CD1c-positive myeloid dendritic cell (primary cell): ENCODE measurements around the gene MYO1H.
"Not testable (repeated sequence)": the region's sequence is repeated elsewhere in the genome, so short reads cannot be mapped to it uniquely, and the experiment has no call there.

ENCODE experiments used
- DNase-seq: peaks from one replicate; pipeline ENCODE4 v3.0.0-alpha.2; 2016; ENCODE audit errors: extremely low spot score

Gene MYO1H, protein sequence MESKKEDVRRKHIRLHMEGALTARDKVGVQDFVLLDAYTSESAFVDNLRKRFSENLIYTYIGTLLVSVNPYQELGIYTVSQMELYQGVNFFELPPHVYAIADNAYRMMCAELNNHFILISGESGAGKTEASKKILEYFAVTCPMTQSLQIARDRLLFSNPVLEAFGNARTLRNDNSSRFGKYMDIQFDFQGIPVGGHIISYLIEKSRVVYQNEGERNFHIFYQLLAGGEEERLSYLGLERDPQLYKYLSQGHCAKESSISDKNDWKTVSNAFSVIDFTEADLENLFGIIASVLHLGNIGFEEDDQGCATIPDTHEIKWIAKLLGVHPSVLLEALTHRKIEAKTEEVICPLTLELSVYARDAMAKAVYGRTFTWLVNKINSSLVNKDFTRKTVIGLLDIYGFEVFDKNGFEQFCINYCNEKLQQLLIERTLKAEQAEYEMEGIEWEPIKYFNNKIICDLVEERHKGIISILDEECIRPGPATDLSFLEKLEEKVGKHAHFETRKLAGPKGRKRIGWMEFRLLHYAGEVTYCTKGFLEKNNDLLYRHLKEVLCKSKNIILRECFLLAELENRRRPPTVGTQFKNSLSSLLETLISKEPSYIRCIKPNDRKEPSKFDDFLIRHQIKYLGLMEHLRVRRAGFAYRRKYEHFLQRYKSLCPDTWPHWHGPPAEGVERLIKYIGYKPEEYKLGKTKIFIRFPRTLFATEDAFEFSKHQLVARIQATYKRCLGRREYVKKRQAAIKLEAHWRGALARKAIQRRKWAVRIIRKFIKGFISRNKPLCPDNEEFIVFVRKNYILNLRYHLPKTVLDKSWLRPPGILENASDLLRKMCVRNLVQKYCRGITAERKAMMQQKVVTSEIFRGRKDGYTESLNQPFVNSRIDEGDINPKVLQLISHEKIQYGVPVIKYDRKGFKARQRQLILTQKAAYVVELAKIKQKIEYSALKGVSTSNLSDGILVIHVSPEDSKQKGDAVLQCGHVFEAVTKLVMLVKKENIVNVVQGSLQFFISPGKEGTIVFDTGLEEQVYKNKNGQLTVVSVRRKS

DNA sequence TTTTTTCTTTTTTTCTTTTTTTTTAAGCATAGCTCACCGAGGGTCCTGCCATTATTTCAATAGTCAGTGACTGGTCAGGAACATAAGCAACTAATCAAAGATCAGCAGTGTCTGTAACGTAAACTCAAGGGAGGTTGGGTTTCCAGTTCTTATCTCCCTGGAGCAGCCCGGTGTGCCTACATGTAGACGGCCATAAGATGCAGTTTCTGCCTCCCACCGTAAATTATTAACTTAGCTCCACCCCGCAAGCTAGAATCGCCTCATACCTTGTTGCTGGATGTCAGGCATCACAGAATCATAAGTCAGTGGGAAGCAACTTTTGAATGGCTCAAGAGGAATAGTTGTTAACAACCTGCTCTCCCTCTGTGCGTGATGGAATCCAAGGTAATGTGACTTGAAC lies at the start of gene MYO1H:
Gene MYO1H (plus strand): TSS at position 312 of the 400 bp plus-strand sequence. CDS start 61 bp downstream, at position 373.
- DNase-seq = no peak

DNA sequence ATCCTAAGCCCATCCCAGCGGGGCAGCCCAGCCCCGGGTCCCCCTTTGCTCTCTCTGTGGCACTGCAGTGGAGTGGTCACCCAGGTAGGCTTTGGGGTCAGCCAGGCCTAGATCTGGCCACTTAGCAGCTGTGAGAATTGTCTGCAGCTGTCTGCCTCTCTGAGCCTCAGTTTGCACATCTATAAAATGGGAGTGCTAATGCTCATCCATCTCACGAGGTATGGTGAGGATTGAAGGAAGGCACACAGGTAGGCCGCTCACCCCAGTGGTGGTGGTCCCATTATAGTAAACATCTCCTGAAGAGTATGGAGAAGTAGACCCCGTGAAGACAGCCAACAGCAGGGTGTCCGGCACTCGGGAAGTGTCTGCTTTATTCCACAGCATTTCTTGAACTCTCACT lies 47.9 kb upstream of the MYO1H start:
- no peak for DNase-seq

DNA sequence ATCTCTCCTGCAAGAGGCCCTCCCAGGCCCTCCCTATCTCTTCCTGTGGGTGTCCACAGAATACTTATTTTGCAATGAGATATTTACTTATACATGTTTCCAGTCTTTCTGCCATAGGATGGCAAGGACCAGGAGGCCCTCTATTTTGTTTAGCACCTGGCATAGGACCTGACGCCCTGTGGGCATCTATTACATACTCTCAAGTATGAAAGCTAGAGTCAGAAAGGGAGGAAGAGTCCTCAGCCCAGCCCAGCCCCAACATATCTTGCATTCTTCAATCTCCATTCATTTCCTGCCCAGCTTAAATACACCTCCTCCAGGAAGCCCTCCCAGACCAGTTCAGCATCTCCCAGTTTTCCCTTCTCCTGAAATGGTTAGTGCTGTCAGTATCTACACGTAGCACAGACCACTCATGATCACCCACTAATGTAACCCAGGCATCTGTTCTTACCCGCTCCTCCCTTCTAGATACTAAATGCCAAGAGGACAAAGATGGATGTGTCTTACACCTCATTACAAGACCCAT lies 46.0 kb upstream of the MYO1H start:
- DNase-seq = no peak

DNA sequence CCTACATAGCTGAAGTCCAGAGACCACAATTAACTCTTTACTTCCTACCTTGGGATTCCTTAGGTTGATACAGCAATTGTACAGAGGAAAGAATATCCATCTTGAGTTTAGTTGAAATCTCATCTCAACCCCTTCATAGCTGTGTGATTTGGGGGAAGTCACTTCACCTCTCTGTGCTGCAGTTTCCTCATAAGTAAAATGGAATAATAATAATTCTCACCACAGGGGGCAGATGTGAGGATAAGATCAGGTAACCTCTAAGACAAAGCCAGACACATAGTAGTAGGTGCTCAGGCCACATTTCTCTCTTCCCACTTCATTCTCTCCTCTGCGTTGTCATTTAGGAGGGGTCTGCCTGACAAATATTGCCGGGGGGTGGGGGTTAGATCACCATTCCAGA lies 45.3 kb upstream of the MYO1H start:
- DNase-seq = no peak

DNA sequence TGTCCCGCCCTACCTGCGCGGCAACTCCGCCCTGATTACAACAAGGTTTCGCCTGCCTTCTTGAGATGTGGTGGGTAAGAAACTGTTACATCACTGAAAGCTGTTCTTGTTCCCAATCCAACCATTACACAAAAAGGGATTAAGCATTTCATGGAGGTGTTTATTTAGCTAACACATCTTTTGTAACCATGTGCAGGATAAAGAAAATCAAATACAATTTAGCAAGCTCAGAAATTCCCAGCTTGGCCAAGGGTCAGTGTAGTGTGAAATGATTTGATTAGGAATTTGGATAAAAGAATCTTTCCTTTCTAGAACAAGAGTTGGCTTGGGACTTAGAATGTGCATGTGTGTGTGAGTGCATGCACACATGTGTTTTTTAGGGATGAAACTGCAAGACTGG lies 44.9 kb upstream of the MYO1H start:
- DNase-seq = no peak

DNA sequence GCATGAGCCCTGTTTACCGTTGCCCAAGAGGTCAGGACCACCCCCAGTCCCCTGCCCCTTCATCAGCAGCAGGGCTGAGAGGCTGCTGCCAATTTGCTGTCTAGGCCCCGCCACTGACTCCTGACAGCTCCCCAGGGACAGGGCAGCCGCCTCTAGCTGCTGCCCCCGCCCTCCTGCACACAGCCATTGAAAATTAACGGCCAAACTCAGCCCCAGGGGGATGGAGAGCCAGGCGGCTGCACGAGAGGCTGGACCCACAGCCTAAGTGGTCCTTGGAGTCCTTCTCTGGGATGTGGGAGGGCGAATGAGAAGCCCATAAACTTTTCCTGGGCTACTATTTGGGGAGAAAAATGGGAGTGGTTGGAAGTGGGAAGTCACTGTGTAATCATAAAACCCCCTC lies 43.2 kb upstream of the MYO1H start:
- DNase-seq = no peak

DNA sequence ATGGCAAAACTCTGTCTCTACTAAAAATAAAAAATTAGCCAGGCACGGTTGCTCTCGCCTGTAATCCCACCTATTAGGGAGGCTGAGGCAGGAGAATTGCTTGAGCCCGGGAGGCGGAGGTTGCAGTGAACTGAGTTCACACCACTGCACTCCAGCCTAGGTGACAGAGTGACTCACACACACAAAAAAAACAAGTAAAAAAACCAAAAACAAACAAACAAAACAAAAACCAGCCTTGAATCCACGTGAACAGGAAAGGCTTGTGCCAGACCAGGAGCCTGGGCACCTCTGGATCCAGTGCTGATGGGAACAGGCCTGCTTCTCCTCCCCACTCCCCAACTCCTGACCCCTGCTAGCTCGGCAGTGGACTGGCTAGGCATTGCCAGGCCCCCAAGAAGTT lies 42.2 kb upstream of the MYO1H start:
- DNase-seq = no peak

DNA sequence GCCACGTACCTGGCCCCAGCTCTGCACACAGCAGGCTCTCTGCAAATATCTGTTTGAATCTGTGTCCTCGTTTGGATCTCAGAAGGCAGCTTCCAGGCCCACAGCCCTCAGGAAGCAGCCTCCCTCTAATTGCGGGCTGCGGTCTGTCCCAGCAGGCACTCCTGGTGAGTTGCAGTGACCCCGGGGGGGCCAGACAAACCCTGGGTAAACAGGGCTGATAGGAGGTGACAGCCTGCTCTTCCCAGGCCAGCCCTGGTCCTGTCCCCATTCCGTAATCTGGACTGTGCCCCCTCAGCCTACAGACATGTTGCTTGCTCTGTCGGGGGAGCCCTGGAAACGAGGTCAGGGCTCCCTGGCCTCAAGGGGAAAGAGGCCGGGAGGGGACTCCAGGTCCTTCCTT lies 40.6 kb upstream of the MYO1H start:
- no peak for DNase-seq

DNA sequence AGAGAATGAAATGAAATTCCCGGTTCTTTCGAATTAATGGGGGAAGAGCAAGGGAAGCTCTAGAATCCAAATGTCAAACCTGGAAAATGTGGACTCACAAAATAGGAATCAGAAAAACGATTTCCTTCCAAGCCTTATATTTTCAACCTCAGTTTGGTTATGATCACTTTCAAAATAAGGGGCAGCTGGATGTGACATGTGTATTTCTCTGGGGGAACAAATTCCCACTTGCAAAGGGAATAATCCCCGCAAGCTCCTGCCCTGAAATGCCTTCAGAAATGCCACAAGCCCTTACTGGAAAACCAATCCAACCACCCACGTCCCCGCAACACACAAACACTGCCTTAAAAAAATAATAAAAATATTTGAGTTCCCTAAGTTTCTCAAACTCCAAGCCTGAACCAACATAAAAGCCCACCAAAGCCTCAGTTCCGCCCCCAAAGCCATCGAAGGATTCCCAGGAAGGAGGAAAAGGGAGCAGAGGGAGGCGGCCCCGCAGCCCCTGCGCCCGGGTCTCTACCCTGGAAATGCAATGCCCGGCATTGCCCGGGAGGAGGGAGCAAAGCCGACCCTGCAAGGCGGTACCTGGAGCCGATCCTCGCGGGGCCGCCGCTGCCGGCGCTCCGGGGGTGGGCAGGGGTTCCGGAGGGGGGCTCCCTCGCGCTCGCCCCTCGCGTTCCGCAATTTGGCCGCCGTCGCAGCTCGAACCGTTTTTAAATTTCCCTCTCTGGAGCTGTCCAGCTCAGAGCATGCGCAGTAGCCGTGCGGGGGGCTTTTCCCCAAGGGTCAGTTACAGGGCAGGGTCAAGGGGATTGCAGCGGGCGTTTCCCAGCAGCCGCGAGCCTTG lies 38.9 kb upstream of the MYO1H start, which contains the start of gene FOXN4:
Gene FOXN4 (minus strand): TSS at position 751 of the 847 bp plus-strand sequence. CDS start 963 bp downstream, outside the sequence.
- no peak for DNase-seq

DNA sequence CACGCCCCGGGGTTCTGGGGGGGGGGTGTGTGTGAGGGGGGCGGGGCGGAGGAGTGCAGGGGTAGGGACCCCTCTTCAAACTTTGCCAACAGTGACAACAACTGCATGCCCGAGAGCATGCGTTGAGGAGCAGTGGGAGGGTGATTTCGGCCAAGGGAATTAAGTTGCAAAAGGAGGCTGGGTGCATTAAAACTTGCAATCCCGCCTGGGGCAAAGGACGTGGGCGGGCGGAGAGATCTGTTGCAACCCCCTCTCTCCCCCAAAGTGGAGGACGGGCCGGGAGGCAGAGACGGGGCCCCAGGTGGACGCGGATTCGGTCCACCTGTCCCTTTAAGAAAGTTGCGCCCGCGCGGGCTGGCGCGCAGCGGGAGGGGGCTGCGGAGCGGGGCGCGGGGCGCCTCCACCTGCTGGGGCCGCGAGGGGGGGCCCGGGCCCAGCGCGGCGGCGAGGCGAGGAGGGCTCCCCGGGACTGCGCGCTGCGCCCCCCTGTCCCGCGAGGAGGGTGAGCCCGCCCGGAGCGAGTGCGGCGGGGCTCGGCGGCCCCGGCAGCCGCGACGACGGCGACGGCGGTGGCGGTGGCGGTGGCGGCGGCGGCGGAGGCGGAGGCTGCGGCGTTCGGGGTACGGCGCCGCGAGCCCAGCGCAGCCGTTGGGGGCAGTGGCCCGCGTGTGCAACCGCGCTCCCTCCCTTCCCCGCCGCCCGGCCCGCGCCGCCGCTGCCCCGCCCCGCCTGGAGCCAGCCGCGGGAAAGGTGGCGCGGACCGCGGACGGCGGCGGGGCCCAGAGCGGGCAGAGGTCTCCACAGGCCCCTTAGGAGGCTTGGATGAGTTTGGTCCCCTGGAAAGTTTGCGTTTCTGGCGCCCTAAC lies 38.1 kb upstream of the MYO1H start:
- DNase-seq = no peak

DNA sequence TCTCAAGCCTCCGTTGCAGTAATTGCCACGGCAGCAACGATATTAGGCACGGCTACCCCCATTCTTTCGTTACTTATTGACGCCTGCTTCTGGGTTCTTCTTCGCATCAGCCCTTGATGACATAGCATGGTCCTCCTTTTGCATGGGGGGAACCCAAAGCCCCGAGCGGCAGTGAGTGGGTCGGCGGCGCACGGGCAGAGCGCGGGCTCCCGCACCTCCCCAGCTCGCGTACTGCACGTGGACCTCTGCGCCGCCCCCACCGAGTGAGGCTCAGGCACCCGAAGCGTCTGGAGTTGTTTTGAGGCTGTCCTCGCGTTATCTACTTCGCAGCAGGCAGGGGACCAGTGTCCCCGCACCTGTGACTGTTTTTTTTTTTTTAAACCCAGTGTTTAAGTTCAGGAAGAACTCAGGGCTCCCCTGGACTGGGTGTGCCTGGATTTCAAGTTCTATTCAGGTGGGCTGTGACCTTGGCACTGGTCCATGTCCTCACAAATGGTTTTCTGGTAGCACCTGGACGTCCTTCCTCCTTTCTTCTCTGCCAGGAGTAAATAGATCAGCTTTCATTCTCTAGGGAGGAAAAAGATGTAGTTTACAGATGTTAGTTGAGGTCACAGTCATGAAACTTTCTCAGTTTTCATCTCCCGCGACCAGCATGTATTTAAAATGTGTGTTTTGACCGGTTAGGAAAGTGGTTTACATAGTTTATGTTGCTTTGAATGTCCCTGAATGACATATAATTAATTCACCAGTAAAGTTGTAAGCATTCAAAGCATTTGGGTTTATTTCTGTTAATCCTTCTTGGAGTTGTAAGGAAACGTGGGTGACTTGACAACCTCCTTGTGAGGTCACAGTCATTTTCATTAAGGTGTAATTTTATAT lies 37.2 kb upstream of the MYO1H start:
- DNase-seq = no peak

DNA sequence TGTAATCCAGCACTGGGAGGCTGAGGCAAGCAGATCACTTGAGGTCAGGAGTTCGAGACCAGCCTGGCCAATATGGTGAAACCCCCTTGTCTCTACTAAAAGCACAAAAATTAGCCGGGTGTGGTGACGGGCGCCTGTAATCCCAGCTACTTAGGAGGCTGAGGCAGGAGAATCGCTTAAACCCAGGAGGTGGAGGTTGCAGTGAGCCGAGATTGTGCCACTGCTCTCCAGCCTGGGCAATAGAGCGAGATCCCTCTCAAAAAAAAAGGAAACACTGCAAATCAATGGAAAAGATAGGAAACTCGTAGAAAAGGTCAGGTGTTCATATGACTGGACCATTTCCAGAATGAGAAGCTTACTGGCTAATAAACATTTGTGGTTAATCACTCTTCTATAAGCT lies 26.4 kb upstream of the MYO1H start:
- not testable (repeated sequence) for DNase-seq

DNA sequence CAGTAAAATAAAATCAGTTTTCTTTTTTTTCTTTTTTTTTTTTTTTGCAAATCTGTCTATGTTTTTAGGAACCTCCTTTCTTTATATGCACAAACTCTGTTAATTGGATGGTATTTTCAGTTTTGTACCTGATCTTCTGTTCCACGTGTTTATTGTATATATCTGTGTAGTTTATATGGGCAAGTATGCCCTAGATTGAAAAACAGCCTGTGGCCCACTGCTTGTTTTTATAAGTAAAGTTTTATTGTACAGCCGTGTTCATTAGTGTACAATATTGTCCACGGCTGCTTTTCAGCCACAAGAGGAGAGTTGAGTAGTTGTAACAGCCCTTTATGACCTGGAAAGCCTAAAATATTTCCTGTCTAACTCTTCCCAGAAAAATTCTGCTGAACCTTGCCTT lies 18.7 kb upstream of the MYO1H start:
- DNase-seq = no peak

DNA sequence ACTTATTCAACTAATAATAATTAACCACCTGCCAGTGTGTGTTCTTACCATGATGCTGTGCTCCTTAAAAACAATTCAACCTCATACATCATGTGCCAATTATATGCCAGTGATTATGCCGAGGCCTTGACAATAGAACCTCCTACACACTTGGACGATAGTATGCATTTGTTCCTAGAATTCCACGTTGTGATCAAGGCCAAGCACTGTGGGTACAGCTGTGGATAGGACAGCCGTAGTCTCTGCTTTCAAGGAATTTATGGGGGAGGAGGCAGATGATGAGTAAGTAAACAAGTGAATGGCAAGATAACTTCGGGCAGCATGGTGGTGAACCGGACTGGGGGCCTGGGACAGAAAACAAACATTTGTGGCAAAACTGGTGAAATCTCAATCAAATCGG lies 18.0 kb upstream of the MYO1H start:
- DNase-seq = no peak

DNA sequence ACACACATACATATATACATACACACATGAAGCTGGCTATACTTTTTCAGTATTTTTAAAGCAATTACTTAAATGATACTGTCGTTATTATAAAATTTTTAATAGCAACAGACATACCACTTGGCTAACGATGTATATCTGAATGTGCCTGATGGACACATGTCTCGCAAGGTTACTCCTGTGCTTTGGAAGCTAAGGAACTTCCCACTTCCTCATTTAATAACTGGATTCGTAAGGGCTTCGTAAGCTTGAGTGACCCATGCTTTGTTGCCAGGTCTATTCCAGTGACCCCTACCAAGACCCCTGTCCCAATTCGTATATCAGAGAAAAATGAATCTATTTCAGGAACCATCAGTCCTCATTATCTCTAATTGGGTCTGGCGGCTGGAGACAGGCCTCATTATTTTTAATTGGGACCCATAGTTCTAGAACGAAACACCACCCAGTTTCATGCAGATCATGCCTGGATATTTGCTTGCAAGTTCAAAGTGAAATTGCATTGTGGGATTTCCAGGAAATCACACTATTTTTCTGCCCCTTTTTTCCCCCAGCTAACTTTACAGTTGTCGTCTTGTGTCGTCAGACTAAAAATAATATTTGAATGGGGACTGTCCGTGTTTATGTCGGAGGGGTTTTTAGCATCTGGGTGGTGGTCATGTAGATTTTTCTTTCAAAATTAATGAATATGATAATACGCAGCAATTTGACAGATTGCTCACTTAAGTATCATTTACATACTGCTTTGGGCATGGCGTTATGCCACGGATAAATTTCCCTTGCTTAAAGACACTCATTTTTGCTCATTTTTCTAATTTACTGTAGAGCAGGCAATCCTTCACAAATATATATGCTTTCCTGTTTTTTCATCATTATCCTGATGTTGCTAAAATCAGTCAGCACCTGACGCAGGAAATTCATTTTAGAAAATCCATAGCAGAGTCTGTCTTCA lies 17.1 kb upstream of the MYO1H start:
- no peak for DNase-seq

DNA sequence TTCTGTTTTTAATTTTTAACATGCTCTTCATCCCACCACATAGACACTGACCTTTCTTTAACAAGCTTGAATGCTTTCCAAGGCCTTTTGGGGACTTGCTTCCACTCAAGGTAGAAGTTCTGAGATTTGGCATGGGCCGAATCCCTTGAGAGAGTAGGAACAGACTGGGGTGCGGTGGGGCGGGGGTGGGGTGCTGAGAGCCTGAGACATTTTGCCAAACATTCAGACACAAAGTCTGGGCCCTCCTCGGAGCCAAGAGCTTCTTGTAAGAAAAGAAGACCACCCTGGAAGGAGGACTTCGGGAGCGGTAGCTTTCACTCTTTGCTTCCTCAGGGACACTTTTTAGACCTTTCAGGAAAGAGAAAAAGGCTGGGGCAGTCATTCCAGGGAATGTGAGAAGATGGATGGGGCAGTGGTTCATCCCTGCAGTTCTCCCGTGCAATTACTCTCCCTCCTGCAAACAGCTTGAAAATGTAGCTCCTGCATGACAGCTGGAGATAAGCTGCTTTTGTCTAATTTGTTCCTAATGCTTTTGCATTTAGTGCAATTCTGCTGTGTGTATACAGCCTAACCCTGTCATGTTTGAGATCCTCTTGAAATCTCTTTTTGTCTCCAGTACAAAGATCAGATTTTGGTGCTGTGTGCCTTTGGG lies 16.3 kb upstream of the MYO1H start:
- no peak for DNase-seq

DNA sequence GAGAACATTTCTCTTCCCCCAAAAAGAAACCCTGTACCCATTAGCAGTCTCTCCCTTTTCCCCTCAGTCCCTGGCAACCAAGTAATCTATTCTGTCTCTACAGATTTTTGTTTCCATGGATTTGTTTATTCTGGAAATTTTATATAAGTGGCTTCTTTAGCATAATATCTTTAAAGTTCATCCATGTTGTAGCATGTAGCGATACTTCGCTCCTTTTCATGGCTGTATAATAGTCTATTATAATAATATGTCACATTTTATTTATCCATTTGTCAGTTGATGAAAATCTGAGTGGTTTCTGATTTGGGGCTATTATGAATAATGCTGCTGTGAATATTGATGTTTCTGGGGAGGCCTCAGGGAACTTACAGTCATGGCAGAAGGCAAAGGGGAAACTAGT lies 12.8 kb upstream of the MYO1H start:
- DNase-seq = no peak

DNA sequence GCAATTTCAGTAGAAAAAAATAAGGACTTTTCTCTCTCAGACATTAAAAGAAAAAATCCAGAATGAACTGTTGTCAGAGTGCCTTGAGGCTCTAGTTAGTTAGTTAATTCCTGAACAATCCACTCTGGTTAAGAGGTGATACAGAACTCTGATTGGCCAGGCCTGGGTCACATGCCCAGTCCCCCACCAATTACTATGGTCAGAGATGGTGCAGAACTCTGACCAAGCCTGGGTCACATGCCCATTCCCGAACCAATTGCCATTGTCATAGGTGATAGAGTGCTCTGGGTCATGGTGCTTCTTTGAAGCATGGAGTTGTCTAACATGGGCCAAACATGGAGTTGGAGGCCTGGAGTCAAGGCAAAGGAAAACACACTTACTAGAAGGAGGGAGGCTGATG lies 11.1 kb upstream of the MYO1H start:
- no peak for DNase-seq
